Upper lobe of right lung (tissue), 1 donor: ENCODE data around the gene NEU1. TPM values are rescaled to one million over a fixed set of nuclear protein-coding genes. Genes with fewer than 3 reads are reported as not detected.

Experiments
- ATAC-seq: fragments of 200-7000 bp; cut with Tn5 transposase; one replicate; pipeline ENCODE4 v1.9.1; 2020; ENCODE audit warnings: mild to moderate bottlenecking, moderate library complexity
- DNase-seq: peaks from one replicate; pipeline ENCODE4 v3.0.0-alpha.2; 2020
- H3K27ac ChIP-seq: fragments of 200-600 bp; one replicate; pipeline ENCODE4 v1.8.0; 2022
- H3K27me3 ChIP-seq: fragments of 200-600 bp; one replicate; pipeline ENCODE4 v1.8.0; 2022; ENCODE audit warnings: mild to moderate bottlenecking
- H3K36me3 ChIP-seq: fragments of 200-600 bp; one replicate; pipeline ENCODE4 v1.8.0; 2022
- H3K4me1 ChIP-seq: fragments of 200-600 bp; one replicate; pipeline ENCODE4 v1.8.0; 2022
- H3K4me3 ChIP-seq: fragments of 200-600 bp; one replicate; pipeline ENCODE4 v1.8.0; 2022; ENCODE audit warnings: mild to moderate bottlenecking
- H3K9me3 ChIP-seq: fragments of 200-600 bp; one replicate; pipeline ENCODE4 v1.8.0; 2022
- intact Hi-C: fragments of 100-400 bp; cut with DNase I; formaldehyde crosslinking; loops from one replicate; pipeline ENCODE4 v1.11.0; 2022
- total RNA-seq: library from RNA; stranded (reverse); fragmentation: NEBNext Ultra II Directional; extraction: Animal tissue kit (Norgen Biotek cat#: 25700); gene quantifications from one replicate; pipeline ENCODE4 v1.2.1, GENCODE V29; 2021
- TF ChIP-seq, protein P1 (sequence below): fragments of 200-600 bp; IDR thresholded peaks from one replicate; pipeline ENCODE4 v1.8.0; 2022; ENCODE audit warnings: antibody characterized with exemption
- donor health status: DM: no; HTN: yes; CAD: no; lungs with severe emphysema.

NEU1 gene
- total RNA-seq, 1 donor from 2014 or later: 81.0 TPM

DNA sequence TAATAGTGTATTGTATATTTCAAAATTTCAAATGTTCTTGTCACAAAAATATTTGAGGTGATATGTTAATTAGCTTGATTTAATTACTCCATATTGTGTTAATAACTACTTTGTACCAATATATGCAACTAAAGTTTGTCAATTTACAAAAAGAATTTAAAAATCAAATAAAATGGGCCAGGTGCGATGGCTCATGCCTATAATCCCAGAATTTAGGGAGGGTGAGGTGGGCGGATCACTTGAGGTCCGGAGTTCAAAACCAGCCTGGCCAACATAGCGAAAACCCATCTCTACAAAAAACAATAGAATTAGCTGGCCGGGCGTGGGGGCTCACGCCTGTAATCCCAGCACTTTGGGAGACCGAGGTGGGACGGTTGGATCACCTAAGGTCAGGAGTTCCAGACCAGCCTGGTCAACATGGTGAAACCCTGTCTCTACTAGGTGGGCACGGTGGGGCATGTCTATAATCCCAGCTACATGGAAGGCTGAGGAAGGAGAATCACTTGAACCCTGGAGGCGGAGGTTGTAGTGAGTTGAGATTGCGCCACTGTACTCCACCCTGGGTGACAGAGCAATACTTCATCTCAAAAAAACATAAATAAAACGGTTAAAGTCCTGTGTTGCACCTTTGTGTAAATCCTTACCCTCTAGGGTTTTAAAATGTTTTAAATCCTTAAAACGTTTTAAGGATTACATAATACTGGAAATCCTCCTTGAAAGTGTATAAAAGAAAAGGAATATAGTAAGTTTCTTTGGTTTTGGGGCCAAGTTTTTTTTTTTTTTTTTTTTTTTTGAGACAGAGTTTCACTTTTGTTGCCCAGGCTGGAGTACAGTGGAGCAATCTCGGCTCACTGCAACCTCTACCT, 31.0 kb downstream of the NEU1 start:
- Histone ChIP-seq H3K27me3 (no peaks in the 10 kb centered on the region), H3K36me3 (no peaks in the 10 kb centered on the region), H3K4me3 (peak overlapping the region; percentile 65), H3K4me1 (peaks cover 30% of the 10 kb centered on the region), H3K9me3 (no peaks in the 10 kb centered on the region), H3K27ac (peak overlapping the region; percentile 30)
- DNase-seq (no peak), ATAC-seq (no peak)
- TF ChIP-seq, protein P1, sequence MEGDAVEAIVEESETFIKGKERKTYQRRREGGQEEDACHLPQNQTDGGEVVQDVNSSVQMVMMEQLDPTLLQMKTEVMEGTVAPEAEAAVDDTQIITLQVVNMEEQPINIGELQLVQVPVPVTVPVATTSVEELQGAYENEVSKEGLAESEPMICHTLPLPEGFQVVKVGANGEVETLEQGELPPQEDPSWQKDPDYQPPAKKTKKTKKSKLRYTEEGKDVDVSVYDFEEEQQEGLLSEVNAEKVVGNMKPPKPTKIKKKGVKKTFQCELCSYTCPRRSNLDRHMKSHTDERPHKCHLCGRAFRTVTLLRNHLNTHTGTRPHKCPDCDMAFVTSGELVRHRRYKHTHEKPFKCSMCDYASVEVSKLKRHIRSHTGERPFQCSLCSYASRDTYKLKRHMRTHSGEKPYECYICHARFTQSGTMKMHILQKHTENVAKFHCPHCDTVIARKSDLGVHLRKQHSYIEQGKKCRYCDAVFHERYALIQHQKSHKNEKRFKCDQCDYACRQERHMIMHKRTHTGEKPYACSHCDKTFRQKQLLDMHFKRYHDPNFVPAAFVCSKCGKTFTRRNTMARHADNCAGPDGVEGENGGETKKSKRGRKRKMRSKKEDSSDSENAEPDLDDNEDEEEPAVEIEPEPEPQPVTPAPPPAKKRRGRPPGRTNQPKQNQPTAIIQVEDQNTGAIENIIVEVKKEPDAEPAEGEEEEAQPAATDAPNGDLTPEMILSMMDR: no peak
- intact Hi-C loops: loop anchor here (10.0 kb wide), 1 partner anchor 137 kb away; no protein-coding TSS in a partner anchor

DNA sequence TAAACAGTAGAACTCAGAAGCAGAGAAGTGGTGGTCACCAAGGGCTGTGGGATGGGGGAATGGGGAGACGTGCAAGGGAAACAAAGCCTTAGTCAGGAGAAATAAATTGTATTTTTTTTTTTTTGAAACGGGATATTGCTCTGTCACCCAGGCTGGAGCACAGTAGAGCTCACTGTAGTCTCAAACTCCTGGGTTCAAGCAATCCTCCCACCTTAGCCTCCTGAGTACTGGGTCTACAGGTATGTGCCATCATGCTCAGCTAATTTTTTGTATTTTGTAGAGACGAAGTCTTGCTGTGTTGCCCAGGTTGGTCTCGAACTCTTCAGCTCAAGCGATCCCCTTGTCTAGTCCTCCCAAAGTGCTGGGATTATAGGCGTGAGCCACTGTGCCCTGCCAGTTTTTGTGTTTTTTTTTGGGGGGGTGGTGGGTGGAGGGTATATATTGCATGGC, 31.7 kb downstream of the NEU1 start:
- intact Hi-C loops: loop anchor here (10.0 kb wide), 1 partner anchor 136 kb away; no protein-coding TSS in a partner anchor
- DNase-seq (no peak), ATAC-seq (no peak)
- Histone ChIP-seq H3K4me1 (peaks cover 30% of the 10 kb centered on the region), H3K27ac (peak overlapping the region; percentile 75), H3K4me3 (peak overlapping the region; percentile 65), H3K36me3 (no peaks in the 10 kb centered on the region), H3K27me3 (no peaks in the 10 kb centered on the region), H3K9me3 (no peaks in the 10 kb centered on the region)
- TF ChIP-seq, protein P1: no peak

DNA sequence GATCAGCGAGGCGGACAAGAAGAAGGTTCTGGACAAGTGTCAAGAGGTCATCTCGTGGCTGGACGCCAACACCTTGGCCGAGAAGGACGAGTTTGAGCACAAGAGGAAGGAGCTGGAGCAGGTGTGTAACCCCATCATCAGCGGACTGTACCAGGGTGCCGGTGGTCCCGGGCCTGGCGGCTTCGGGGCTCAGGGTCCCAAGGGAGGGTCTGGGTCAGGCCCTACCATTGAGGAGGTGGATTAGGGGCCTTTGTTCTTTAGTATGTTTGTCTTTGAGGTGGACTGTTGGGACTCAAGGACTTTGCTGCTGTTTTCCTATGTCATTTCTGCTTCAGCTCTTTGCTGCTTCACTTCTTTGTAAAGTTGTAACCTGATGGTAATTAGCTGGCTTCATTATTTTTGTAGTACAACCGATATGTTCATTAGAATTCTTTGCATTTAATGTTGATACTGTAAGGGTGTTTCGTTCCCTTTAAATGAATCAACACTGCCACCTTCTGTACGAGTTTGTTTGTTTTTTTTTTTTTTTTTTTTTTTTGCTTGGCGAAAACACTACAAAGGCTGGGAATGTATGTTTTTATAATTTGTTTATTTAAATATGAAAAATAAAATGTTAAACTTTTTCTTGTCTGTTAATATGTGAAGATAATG, 32.9 kb downstream of the NEU1 start:
- H3K27ac ChIP-seq: peak overlapping the region; percentile 75
- no peak for ATAC-seq
- TF ChIP-seq, protein P1: peak; percentile 52

DNA sequence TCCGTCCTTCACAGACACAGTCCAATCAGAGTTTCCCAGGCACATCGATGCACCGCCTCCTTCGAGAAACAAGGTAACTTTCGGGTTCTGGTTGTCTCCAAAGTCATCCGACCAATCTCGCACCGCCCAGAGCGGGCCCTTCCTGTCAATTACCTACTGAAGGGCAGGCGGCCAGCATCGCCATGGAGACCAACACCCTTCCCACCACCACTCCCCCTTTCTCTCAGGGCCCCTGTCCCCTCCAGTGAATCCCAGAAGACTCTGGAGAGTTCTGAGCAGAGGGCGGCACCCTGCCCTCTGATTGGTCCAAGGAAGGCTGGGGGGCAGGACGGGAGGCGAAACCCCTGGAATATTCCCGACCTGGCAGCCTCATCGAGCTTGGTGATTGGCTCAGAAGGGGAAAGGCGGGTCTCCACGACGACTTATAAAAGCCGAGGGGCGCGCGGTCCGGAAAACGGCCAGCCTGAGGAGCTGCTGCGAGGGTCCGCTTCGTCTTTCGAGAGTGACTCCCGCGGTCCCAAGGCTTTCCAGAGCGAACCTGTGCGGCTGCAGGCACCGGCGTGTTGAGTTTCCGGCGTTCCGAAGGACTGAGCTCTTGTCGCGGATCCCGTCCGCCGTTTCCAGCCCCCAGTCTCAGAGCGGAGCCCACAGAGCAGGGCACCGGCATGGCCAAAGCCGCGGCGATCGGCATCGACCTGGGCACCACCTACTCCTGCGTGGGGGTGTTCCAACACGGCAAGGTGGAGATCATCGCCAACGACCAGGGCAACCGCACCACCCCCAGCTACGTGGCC, 35.1 kb downstream of the NEU1 start, which contains the start of gene HSPA1B:
HSPA1B (plus strand) TSS at position 453 of the 794 bp plus-strand sequence; CDS start at position 666, 213 bp downstream.
- H3K27ac ChIP-seq: peak within 1 kb of the TSS; percentile 89
- no peaks in the 10 kb centered on the region for H3K36me3 ChIP-seq
- no peaks in the 10 kb centered on the region for H3K9me3 ChIP-seq
- DNase-seq (peak; percentile 99), ATAC-seq (peak; percentile 95)
- TF ChIP-seq, protein P1: no peak
- no peaks in the 10 kb centered on the region for H3K27me3 ChIP-seq
- peak within 1 kb of the TSS; percentile 62 for H3K4me3 ChIP-seq
- peaks cover 53% of the 10 kb centered on the region for H3K4me1 ChIP-seq
- intact Hi-C loops: no loop called here

More for the DNA sequence above, 32.9 kb downstream of the NEU1 start:
- intact Hi-C loops: loop anchor here (10.0 kb wide), 1 partner anchor 135 kb away; no protein-coding TSS in a partner anchor
- peak overlapping the region; percentile 65 for H3K4me3 ChIP-seq
- no peaks in the 10 kb centered on the region for H3K36me3 ChIP-seq
- no peaks in the 10 kb centered on the region for H3K27me3 ChIP-seq
- no peaks in the 10 kb centered on the region for H3K9me3 ChIP-seq
- peaks cover 41% of the 10 kb centered on the region for H3K4me1 ChIP-seq
- DNase-seq: no peak

DNA sequence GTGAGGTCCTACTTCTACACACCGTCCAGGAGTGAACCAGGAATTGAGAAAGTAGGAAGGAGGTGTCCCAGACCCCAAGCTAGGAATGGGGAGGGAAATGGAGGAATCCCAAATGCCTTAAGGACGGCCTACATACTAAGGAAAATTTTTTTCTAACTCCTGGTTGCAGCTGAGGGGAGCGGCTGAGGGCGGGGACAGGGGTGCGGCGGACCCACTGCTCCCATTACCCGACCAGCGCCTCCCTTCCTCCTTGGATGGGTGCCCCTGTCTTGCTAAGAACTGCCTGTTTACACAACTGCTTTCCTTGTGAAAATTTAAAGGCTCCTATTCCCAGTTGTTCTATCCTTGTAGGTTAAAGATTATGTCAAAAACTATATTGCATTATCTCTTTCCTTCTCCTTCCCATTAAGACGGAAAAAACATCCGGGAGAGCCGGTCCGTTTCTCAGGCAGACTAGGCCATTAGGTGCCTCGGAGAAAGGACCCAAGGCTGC, 35.8 kb downstream of the NEU1 start:
- Histone ChIP-seq H3K9me3 (no peaks in the 10 kb centered on the region), H3K4me1 (peaks cover 52% of the 10 kb centered on the region), H3K4me3 (peak overlapping the region; percentile 62), H3K27me3 (no peaks in the 10 kb centered on the region), H3K36me3 (no peaks in the 10 kb centered on the region), H3K27ac (peak overlapping the region; percentile 89)
- peak; percentile 57 for ATAC-seq
- peak; percentile 92 for DNase-seq
- intact Hi-C loops: no loop called here
- TF ChIP-seq, protein P1: no peak
